Bronchus fibroblast of lung (primary cell): ENCODE data around the gene TMEM254. TPM values are rescaled to one million over a fixed set of nuclear protein-coding genes. Genes with fewer than 3 reads are reported as not detected.

Experiments used
- total RNA-seq: library from RNA; depleted of rRNA; stranded (reverse); fragments of >200 nt; gene quantifications from 2 replicates; pipeline ENCODE4 v1.2.3, GENCODE V29; 2015

Gene TMEM254
- total RNA-seq: 10.1 and 14.0 TPM in 2 replicates

GRCh38 chr10:80078448-80079311, at the start of gene TMEM254:
Gene TMEM254, plus strand, starts transcription at chr10:80078665. Its CDS starts 35 bp downstream, at chr10:80078700.

GRCh38 chr10:80132299-80133139, 54.1 kb downstream of the TMEM254 start, which contains the start of gene PLAC9:
Gene PLAC9, plus strand, starts transcription at chr10:80132730. Its CDS starts 33 bp downstream, at chr10:80132763.

Other genes with a start within 250 kb of the TMEM254 start
- under 0.01 TPM in 1 of 2 replicates, not detected in the other for gene SFTPD, start 129.6 kb upstream of the TMEM254 start, total RNA-seq
- 16.6 and 23.6 TPM in 2 replicates for gene PLAC9, start 54.1 kb downstream of the TMEM254 start, total RNA-seq
- 203 and 206 TPM in 2 replicates for gene ANXA11, start 126.9 kb downstream of the TMEM254 start, total RNA-seq
- not detected in 2 replicates for gene MAT1A, start 211.0 kb downstream of the TMEM254 start, total RNA-seq